ENCODE results near the gene OXNAD1.

The OXNAD1 gene

GRCh38 chr3:16311960-16312451 lies 47.0 kb downstream of the OXNAD1 start:
- peak overlapping the region in 1 of 2 experiments; percentile 10 for H3K23ac ChIP-seq (ENCODE audit: low read length in 2 of 2)
- H2AFZ ChIP-seq (ENCODE audit: low read depth, low read length): no peak overlapping the region
- H3K9ac ChIP-seq (ENCODE audit: low read length): no peak overlapping the region
- peak overlapping the region; percentile 53 for H4K8ac ChIP-seq (ENCODE audit: low read length)
- H3K4me2 ChIP-seq (ENCODE audit: low read length, poor library complexity, severe bottlenecking): no peak overlapping the region
- H2BK12ac ChIP-seq (ENCODE audit: low read length in 2 of 2): no peak overlapping the region
- DNase-seq: peak; percentile 46
- no peak overlapping the region for H3K27ac ChIP-seq (ENCODE audit: low read length, poor library complexity, severe bottlenecking)
- H2BK5ac ChIP-seq (ENCODE audit: low read depth, low read length, poor library complexity, severe bottlenecking): no peak overlapping the region
- H3K4ac ChIP-seq (ENCODE audit: low read depth in 1 of 2, low read length in 2 of 2): no peak overlapping the region
- WGBS: 79% methylated on average over 6 of the region's 6 CpGs
- no peak overlapping the region for H2BK15ac ChIP-seq (ENCODE audit: low read depth, poor library complexity, severe bottlenecking)
- H3K14ac ChIP-seq (ENCODE audit: low read length in 2 of 2): peak overlapping the region in 1 of 2 experiments; percentile 9
- no peak overlapping the region for H2AK5ac ChIP-seq (ENCODE audit: low read length, severe bottlenecking)
- peak overlapping the region; percentile 65 for H4K91ac ChIP-seq (ENCODE audit: low read length)
- no peak overlapping the region for H2BK120ac ChIP-seq (ENCODE audit: low read depth, low read length)
- H3K4me3 ChIP-seq (ENCODE audit: insufficient read depth in 1 of 2, low read depth in 1 of 2, low read length in 2 of 2): no peak overlapping the region
- no peaks in the 10 kb centered on the region for H3K27me3 ChIP-seq (ENCODE audit: control insufficient read depth in 1 of 2, insufficient read depth in 1 of 2, low read length in 2 of 2)
- H3K9me3 ChIP-seq (ENCODE audit: control insufficient read depth, low read length): no peaks in the 10 kb centered on the region
- peaks cover 5% of the 10 kb centered on the region for H3K4me1 ChIP-seq (ENCODE audit: control insufficient read depth, insufficient read depth, low read depth, low read length)
- H3K18ac ChIP-seq (ENCODE audit: low read depth in 1 of 2, low read length in 2 of 2): peak overlapping the region; percentile 1 to 55
- H3K36me3 ChIP-seq (ENCODE audit: control insufficient read depth in 1 of 2, insufficient read depth in 2 of 2, low read depth in 1 of 2, low read length in 2 of 2): peaks cover 33 to 54% of the 10 kb centered on the region in 2 experiments
- H3K79me1 ChIP-seq (replicated peaks; ENCODE audit: low read length, poor library complexity, severe bottlenecking): peaks cover 19% of the 10 kb centered on the region

- H3K4ac ChIP-seq (ENCODE audit: low read depth in 1 of 2, low read length in 2 of 2): no peak overlapping the region
- H3K23ac ChIP-seq (ENCODE audit: low read length in 2 of 2): no peak overlapping the region
- no peak overlapping the region for H3K4me2 ChIP-seq (ENCODE audit: low read length, poor library complexity, severe bottlenecking)
- H2AFZ ChIP-seq (ENCODE audit: low read depth, low read length): no peak overlapping the region
- WGBS: 100% methylated on average over 5 of the region's 5 CpGs
- H3K9me3 ChIP-seq (ENCODE audit: control insufficient read depth, low read length): no peaks in the 10 kb centered on the region
- no peak overlapping the region for H2BK120ac ChIP-seq (ENCODE audit: low read depth, low read length)
- H3K79me1 ChIP-seq (replicated peaks; ENCODE audit: low read length, poor library complexity, severe bottlenecking): peaks cover 30% of the 10 kb centered on the region
- no peak overlapping the region for H3K14ac ChIP-seq (ENCODE audit: low read length in 2 of 2)
- no peak overlapping the region for H3K18ac ChIP-seq (ENCODE audit: low read depth in 1 of 2, low read length in 2 of 2)
- no peak overlapping the region for H2BK5ac ChIP-seq (ENCODE audit: low read depth, low read length, poor library complexity, severe bottlenecking)
- H2BK12ac ChIP-seq (ENCODE audit: low read length in 2 of 2): no peak overlapping the region
- H3K4me3 ChIP-seq (ENCODE audit: insufficient read depth in 1 of 2, low read depth in 1 of 2, low read length in 2 of 2): no peak overlapping the region
- peaks cover 10% of the 10 kb centered on the region for H3K4me1 ChIP-seq (ENCODE audit: control insufficient read depth, insufficient read depth, low read depth, low read length)
- H2AK5ac ChIP-seq (ENCODE audit: low read length, severe bottlenecking): no peak overlapping the region
- H3K27me3 ChIP-seq (ENCODE audit: control insufficient read depth in 1 of 2, insufficient read depth in 1 of 2, low read length in 2 of 2): no peaks in the 10 kb centered on the region
- no peak overlapping the region for H4K8ac ChIP-seq (ENCODE audit: low read length)
- no peak for DNase-seq
- H3K27ac ChIP-seq (ENCODE audit: low read length, poor library complexity, severe bottlenecking): no peak overlapping the region
- H3K9ac ChIP-seq (ENCODE audit: low read length): no peak overlapping the region
- H2BK15ac ChIP-seq (ENCODE audit: low read depth, poor library complexity, severe bottlenecking): no peak overlapping the region
- no peak overlapping the region for H4K91ac ChIP-seq (ENCODE audit: low read length)
- H3K36me3 ChIP-seq (ENCODE audit: control insufficient read depth in 1 of 2, insufficient read depth in 2 of 2, low read depth in 1 of 2, low read length in 2 of 2): peaks cover 46 to 55% of the 10 kb centered on the region in 2 experiments
Measured at GRCh38 chr3:16313886-16314645, 49.1 kb downstream of the OXNAD1 start.

GRCh38 chr3:16315623-16316022 lies 50.6 kb downstream of the OXNAD1 start:
- Histone ChIP-seq H3K79me1 (replicated peaks; ENCODE audit: low read length, poor library complexity, severe bottlenecking) (peaks cover 41% of the 10 kb centered on the region), H3K9ac (ENCODE audit: low read length) (no peak overlapping the region), H3K27me3 (ENCODE audit: control insufficient read depth in 1 of 2, insufficient read depth in 1 of 2, low read length in 2 of 2) (no peaks in the 10 kb centered on the region), H3K4ac (ENCODE audit: low read depth in 1 of 2, low read length in 2 of 2) (no peak overlapping the region), H3K4me2 (ENCODE audit: low read length, poor library complexity, severe bottlenecking) (no peak overlapping the region), H3K9me3 (ENCODE audit: control insufficient read depth, low read length) (no peaks in the 10 kb centered on the region), H2AK5ac (ENCODE audit: low read length, severe bottlenecking) (no peak overlapping the region), H3K36me3 (ENCODE audit: control insufficient read depth in 1 of 2, insufficient read depth in 2 of 2, low read depth in 1 of 2, low read length in 2 of 2) (peaks cover 55 to 61% of the 10 kb centered on the region in 2 experiments), H2BK5ac (ENCODE audit: low read depth, low read length, poor library complexity, severe bottlenecking) (no peak overlapping the region), H3K14ac (ENCODE audit: low read length in 2 of 2) (no peak overlapping the region), H4K8ac (ENCODE audit: low read length) (no peak overlapping the region), H3K4me1 (ENCODE audit: control insufficient read depth, insufficient read depth, low read depth, low read length) (peaks cover 10% of the 10 kb centered on the region), H3K18ac (ENCODE audit: low read depth in 1 of 2, low read length in 2 of 2) (no peak overlapping the region), H2BK15ac (ENCODE audit: low read depth, poor library complexity, severe bottlenecking) (no peak overlapping the region), H2BK120ac (ENCODE audit: low read depth, low read length) (no peak overlapping the region), H3K27ac (ENCODE audit: low read length, poor library complexity, severe bottlenecking) (no peak overlapping the region), H2BK12ac (ENCODE audit: low read length in 2 of 2) (no peak overlapping the region), H2AFZ (ENCODE audit: low read depth, low read length) (no peak overlapping the region), H4K91ac (ENCODE audit: low read length) (no peak overlapping the region), H3K4me3 (ENCODE audit: insufficient read depth in 1 of 2, low read depth in 1 of 2, low read length in 2 of 2) (no peak overlapping the region), H3K23ac (ENCODE audit: low read length in 2 of 2) (no peak overlapping the region)
- no peak for DNase-seq
- WGBS: 73% methylated on average over 7 of the region's 7 CpGs

GRCh38 chr3:16316396-16316795 lies 51.4 kb downstream of the OXNAD1 start:
- Histone ChIP-seq H4K8ac (ENCODE audit: low read length) (no peak overlapping the region), H3K18ac (ENCODE audit: low read depth in 1 of 2, low read length in 2 of 2) (no peak overlapping the region), H3K9me3 (ENCODE audit: control insufficient read depth, low read length) (no peaks in the 10 kb centered on the region), H3K14ac (ENCODE audit: low read length in 2 of 2) (no peak overlapping the region), H3K36me3 (ENCODE audit: control insufficient read depth in 1 of 2, insufficient read depth in 2 of 2, low read depth in 1 of 2, low read length in 2 of 2) (peaks cover 61 to 67% of the 10 kb centered on the region in 2 experiments), H4K91ac (ENCODE audit: low read length) (no peak overlapping the region), H3K4ac (ENCODE audit: low read depth in 1 of 2, low read length in 2 of 2) (no peak overlapping the region), H2BK12ac (ENCODE audit: low read length in 2 of 2) (peak overlapping the region in 1 of 2 experiments; percentile 42), H2AK5ac (ENCODE audit: low read length, severe bottlenecking) (no peak overlapping the region), H3K79me1 (replicated peaks; ENCODE audit: low read length, poor library complexity, severe bottlenecking) (peaks cover 44% of the 10 kb centered on the region), H3K4me3 (ENCODE audit: insufficient read depth in 1 of 2, low read depth in 1 of 2, low read length in 2 of 2) (no peak overlapping the region), H3K23ac (ENCODE audit: low read length in 2 of 2) (peak overlapping the region in 1 of 2 experiments; percentile 42), H2BK5ac (ENCODE audit: low read depth, low read length, poor library complexity, severe bottlenecking) (no peak overlapping the region), H3K4me1 (ENCODE audit: control insufficient read depth, insufficient read depth, low read depth, low read length) (peaks cover 10% of the 10 kb centered on the region), H2BK15ac (ENCODE audit: low read depth, poor library complexity, severe bottlenecking) (no peak overlapping the region), H3K27me3 (ENCODE audit: control insufficient read depth in 1 of 2, insufficient read depth in 1 of 2, low read length in 2 of 2) (no peaks in the 10 kb centered on the region), H2AFZ (ENCODE audit: low read depth, low read length) (no peak overlapping the region), H3K9ac (ENCODE audit: low read length) (no peak overlapping the region), H3K4me2 (ENCODE audit: low read length, poor library complexity, severe bottlenecking) (no peak overlapping the region), H3K27ac (ENCODE audit: low read length, poor library complexity, severe bottlenecking) (no peak overlapping the region), H2BK120ac (ENCODE audit: low read depth, low read length) (no peak overlapping the region)
- WGBS: 97% methylated on average over 3 of the region's 3 CpGs
- DNase-seq: no peak

All from mesenchymal stem cell (in vitro differentiated cells and primary cell).